WTC11 (cell line): ENCODE results near the gene KCNJ14. TPM values are rescaled to one million over a fixed set of nuclear protein-coding genes. Genes with fewer than 3 reads are reported as not detected.

ENCODE experiments used
- ATAC-seq: fragments of 200-7000 bp; cut with Tn5 transposase; 2 replicates; pipeline ENCODE4 v1.10.0; 2021; ENCODE audit warnings: mild to moderate bottlenecking, moderate library complexity
- CTCF ChIA-PET: fragments of 300-600 bp; sonication (Branson Sonifier 250); formaldehyde crosslinking; loops from one replicate; lab custom pipeline; 2021; ENCODE audit warnings: antibody characterized with exemption; lab: Charles Lee
- POLR2A ChIA-PET: fragments of 350-600 bp; sonication (Branson Sonifier 250); formaldehyde crosslinking; loops from one replicate; lab custom pipeline; 2021; ENCODE audit warnings: antibody characterized with exemption; lab: Charles Lee
- DNase-seq: peaks from one replicate; pipeline ENCODE4 v3.0.0; 2021; ENCODE audit warnings: low spot score
- H3K27ac Mint-ChIP-seq: 2 replicates; pipeline ENCODE4 v1.8.0; 2021; ENCODE audit warnings: mixed read lengths
- H3K27me3 Mint-ChIP-seq: 2 replicates; pipeline ENCODE4 v1.8.0; 2021; ENCODE audit warnings: low read depth, mild to moderate bottlenecking, moderate library complexity, mixed read lengths
- H3K36me3 Mint-ChIP-seq: 2 replicates; pipeline ENCODE4 v1.8.0; 2021; ENCODE audit warnings: mixed read lengths
- H3K4me1 Mint-ChIP-seq: 2 replicates; pipeline ENCODE4 v1.8.0; 2022; ENCODE audit warnings: mixed read lengths
- H3K4me3 Mint-ChIP-seq: 2 replicates; pipeline ENCODE4 v1.8.0; 2021; ENCODE audit warnings: mild to moderate bottlenecking, moderate library complexity, mixed read lengths
- H3K9me3 Mint-ChIP-seq: 2 replicates; pipeline ENCODE4 v1.8.0; 2021; ENCODE audit warnings: mixed read lengths
- FOXK1 ChIP-seq: sonication (generic); formaldehyde crosslinking; IDR thresholded peaks from 2 replicates; pipeline ENCODE4 v1.8.0; 2022; ENCODE audit warnings: mild to moderate bottlenecking, moderate library complexity, missing genetic modification reagents
- NFATC4 ChIP-seq: fragments of 250-450 bp; sonication (Bioruptor Pico); IDR thresholded peaks from 2 replicates; pipeline ENCODE4 v1.9.0; 2021; ENCODE audit warnings: mild to moderate bottlenecking
- OVOL2 ChIP-seq: fragments of 250-450 bp; sonication (Bioruptor Pico); IDR thresholded peaks from 2 replicates; pipeline ENCODE4 v1.9.0; 2021; ENCODE audit warnings: mild to moderate bottlenecking, borderline replicate concordance
- RORB ChIP-seq: fragments of 250-450 bp; sonication (Bioruptor Pico); IDR thresholded peaks from 2 replicates; pipeline ENCODE4 v1.9.0; 2021; ENCODE audit warnings: mild to moderate bottlenecking
- TCF7 ChIP-seq: sonication (generic); formaldehyde crosslinking; IDR thresholded peaks from 2 replicates; pipeline ENCODE4 v1.8.0; 2022; ENCODE audit warnings: mild to moderate bottlenecking, low read depth, missing genetic modification reagents, moderate library complexity
- ZNF121 ChIP-seq: sonication (generic); formaldehyde crosslinking; IDR thresholded peaks from 2 replicates; pipeline ENCODE4 v1.8.0; 2023; ENCODE audit warnings: missing genetic modification reagents
- ZNF263 ChIP-seq: sonication (generic); formaldehyde crosslinking; IDR thresholded peaks from 2 replicates; pipeline ENCODE4 v1.8.1; 2022; ENCODE audit warnings: low read depth, mild to moderate bottlenecking, moderate library complexity, missing genetic modification reagents
- total RNA-seq: library from RNA; stranded (reverse); gene quantifications from 3 replicates; pipeline ENCODE4 v1.2.3, GENCODE V29; 2021
- TF ChIP-seq, protein P1 (sequence below): sonication (generic); formaldehyde crosslinking; IDR thresholded peaks from 2 replicates; pipeline ENCODE4 v1.8.0; 2022; ENCODE audit warnings: mild to moderate bottlenecking, missing genetic modification reagents
- TF ChIP-seq, protein P2 (sequence below): fragments of 250-450 bp; sonication (Bioruptor Pico); IDR thresholded peaks from 2 replicates; pipeline ENCODE4 v1.9.0; 2021; ENCODE audit warnings: mild to moderate bottlenecking, borderline replicate concordance
- TF ChIP-seq, protein P3 (sequence below): sonication (generic); formaldehyde crosslinking; IDR thresholded peaks from 2 replicates; pipeline ENCODE4 v1.8.1; 2023; ENCODE audit warnings: mild to moderate bottlenecking, missing genetic modification reagents, moderate library complexity
- TF ChIP-seq, protein P4 (sequence below): fragments of 250-450 bp; sonication (Bioruptor Pico); IDR thresholded peaks from 2 replicates; pipeline ENCODE4 v1.8.0; 2021; ENCODE audit warnings: mild to moderate bottlenecking
- TF ChIP-seq, protein P5 (sequence below): fragments of 250-450 bp; sonication (Bioruptor Pico); IDR thresholded peaks from 2 replicates; pipeline ENCODE4 v1.9.0; 2021; ENCODE audit warnings: mild to moderate bottlenecking
- TF ChIP-seq, protein P6 (sequence below): sonication (generic); formaldehyde crosslinking; IDR thresholded peaks from 2 replicates; pipeline ENCODE4 v1.8.1; 2023; ENCODE audit warnings: mild to moderate bottlenecking, missing genetic modification reagents

Gene KCNJ14
- total RNA-seq, 1 experiment from 2014 or later, result 1.4 TPM

DNA sequence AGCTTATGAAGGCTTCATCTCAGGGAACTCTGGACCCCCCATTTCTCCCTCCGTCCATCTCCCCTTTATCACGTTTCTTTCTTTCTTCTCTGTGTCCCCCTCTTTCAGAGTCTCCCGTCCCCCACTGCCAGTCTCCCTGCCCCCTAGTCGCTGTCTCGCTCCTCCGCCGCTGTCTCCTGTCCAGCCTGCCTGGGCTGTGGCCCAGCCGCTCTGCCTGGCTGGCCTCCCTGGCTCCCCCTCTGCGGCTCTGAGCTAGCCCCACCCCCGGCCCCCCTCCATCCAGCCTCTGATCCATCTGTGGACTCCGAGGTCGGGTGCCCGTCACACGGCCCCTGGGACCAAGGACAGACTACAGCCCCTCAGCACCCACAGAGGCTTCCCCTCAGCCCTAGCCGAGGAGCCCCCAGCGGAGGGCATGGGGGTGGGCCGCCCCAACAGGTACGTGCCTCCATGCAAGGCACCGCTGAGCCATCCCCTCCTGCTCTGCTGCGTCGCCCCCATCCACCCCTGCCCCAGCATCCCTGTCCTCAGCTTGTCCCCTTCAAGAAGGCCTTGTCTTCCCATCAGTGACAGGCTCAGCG lies 1.1 kb upstream of the KCNJ14 start (continued):
- TF ChIP-seq, protein P1, sequence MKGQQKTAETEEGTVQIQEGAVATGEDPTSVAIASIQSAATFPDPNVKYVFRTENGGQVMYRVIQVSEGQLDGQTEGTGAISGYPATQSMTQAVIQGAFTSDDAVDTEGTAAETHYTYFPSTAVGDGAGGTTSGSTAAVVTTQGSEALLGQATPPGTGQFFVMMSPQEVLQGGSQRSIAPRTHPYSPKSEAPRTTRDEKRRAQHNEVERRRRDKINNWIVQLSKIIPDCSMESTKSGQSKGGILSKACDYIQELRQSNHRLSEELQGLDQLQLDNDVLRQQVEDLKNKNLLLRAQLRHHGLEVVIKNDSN (CRISPR knock-in tag), result no peak

DNA sequence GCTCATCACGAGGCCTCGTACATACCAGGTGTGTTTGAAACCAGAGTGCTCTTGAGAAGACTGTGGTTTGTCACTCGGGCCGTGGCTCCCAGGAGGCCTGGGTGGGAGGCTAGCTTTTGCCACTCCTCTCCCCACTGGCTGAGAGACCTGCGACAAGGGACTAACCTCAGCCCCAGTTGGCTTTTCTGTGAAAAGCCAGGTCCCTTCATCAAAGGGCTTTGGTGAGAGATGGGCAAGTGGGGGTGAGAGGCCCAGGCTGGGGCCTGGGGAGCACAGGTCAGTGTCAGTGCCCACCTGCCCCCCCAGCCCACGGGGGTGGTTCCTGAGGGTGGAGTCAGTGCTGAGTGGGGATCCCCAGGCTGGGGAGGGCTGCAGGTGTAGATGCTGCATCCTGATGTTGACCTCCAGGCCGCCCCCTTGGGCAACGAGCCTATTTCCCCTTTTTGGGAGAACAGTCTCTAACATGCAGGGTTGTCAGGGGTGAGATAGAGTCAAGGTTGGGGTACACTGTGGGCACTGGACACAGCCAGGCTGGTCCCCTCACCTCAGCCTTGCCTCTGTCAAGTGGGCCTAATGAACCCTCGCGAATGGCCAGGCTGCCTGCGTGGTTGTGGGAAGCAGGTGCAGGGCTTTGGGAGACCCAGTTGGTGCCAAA lies 661 bp downstream of the KCNJ14 start:
- Mint-ChIP-seq H3K27ac (no peak overlapping the region), H3K27me3 (no peaks in the 10 kb centered on the region), H3K4me1 (no peaks in the 10 kb centered on the region), H3K36me3 (peaks cover 37% of the 10 kb centered on the region), H3K4me3 (no peak overlapping the region), H3K9me3 (no peaks in the 10 kb centered on the region)
- ChIA-PET CTCF (interaction anchor here (1.0 kb wide), 1 partner anchor 65 kb away, joined by 3 read pairs; the partner anchor contains the start of gene KDELR1), POLR2A (no interaction called here)
- DNase-seq, result no peak
- TF ChIP-seq OVOL2 (CRISPR knock-in tag) (no peak), RORB (CRISPR knock-in tag) (no peak), FOXK1 (CRISPR knock-in tag) (no peak), NFATC4 (CRISPR knock-in tag) (no peak)
- no peak for ATAC-seq

DNA sequence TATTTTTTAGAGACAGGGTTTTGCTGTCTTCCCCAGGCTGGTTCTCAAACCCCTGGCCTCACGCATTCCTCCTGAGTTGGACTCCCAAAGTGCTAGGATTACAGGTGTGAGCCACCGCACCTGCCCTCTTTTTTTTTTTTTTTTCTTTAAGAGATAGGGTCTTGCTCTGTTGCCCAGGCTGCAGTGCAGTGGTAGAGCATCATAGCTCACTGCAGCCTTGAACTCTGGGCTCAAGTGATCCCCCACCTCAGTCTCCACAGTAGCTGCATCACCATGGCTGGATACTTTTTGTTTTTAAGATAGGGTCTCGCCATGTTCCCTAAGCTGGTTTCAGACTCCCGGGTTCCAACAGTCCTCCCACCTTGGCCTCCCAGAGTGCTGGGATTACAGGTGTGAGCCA lies 1.5 kb downstream of the KCNJ14 start:
- Mint-ChIP-seq H3K4me3 (no peak overlapping the region), H3K4me1 (no peaks in the 10 kb centered on the region), H3K27me3 (no peaks in the 10 kb centered on the region), H3K9me3 (no peaks in the 10 kb centered on the region), H3K36me3 (peaks cover 30% of the 10 kb centered on the region), H3K27ac (no peak overlapping the region)
- POLR2A ChIA-PET, result interaction anchor here (0.7 kb wide), 2 partner anchors 11 to 128 kb away, joined by 4 to 5 read pairs; partner anchors contain the start of gene GRWD1
- TF ChIP-seq, protein P2, sequence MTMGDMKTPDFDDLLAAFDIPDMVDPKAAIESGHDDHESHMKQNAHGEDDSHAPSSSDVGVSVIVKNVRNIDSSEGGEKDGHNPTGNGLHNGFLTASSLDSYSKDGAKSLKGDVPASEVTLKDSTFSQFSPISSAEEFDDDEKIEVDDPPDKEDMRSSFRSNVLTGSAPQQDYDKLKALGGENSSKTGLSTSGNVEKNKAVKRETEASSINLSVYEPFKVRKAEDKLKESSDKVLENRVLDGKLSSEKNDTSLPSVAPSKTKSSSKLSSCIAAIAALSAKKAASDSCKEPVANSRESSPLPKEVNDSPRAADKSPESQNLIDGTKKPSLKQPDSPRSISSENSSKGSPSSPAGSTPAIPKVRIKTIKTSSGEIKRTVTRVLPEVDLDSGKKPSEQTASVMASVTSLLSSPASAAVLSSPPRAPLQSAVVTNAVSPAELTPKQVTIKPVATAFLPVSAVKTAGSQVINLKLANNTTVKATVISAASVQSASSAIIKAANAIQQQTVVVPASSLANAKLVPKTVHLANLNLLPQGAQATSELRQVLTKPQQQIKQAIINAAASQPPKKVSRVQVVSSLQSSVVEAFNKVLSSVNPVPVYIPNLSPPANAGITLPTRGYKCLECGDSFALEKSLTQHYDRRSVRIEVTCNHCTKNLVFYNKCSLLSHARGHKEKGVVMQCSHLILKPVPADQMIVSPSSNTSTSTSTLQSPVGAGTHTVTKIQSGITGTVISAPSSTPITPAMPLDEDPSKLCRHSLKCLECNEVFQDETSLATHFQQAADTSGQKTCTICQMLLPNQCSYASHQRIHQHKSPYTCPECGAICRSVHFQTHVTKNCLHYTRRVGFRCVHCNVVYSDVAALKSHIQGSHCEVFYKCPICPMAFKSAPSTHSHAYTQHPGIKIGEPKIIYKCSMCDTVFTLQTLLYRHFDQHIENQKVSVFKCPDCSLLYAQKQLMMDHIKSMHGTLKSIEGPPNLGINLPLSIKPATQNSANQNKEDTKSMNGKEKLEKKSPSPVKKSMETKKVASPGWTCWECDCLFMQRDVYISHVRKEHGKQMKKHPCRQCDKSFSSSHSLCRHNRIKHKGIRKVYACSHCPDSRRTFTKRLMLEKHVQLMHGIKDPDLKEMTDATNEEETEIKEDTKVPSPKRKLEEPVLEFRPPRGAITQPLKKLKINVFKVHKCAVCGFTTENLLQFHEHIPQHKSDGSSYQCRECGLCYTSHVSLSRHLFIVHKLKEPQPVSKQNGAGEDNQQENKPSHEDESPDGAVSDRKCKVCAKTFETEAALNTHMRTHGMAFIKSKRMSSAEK, result no peak
- TF ChIP-seq TCF7 (CRISPR knock-in tag) (no peak), ZNF121 (CRISPR knock-in tag) (peak; percentile 64)
- no peak for ATAC-seq
- DNase-seq, result no peak
- CTCF ChIA-PET, result no interaction called here

DNA sequence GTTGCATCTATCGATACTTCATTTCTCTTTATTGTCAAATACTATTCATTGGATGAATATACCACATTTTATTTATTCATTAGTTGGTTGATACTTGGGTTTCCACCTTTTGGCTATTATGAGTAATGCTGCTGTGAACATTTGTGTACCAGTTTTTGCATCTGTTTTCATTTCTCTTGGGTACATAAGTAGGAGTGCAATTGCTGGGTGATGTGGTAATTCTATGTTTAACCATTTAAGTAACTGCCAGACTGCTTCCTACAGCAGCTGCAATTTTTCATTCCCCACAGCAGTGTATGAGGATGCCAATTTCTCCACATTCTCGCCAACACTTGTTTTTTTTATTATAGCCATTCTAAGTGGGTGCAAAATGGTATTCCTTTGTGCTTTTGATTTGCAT lies 2.6 kb downstream of the KCNJ14 start:
- TF ChIP-seq, protein P3, sequence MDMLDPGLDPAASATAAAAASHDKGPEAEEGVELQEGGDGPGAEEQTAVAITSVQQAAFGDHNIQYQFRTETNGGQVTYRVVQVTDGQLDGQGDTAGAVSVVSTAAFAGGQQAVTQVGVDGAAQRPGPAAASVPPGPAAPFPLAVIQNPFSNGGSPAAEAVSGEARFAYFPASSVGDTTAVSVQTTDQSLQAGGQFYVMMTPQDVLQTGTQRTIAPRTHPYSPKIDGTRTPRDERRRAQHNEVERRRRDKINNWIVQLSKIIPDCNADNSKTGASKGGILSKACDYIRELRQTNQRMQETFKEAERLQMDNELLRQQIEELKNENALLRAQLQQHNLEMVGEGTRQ (CRISPR knock-in tag), result no peak
- TF ChIP-seq, protein P4, sequence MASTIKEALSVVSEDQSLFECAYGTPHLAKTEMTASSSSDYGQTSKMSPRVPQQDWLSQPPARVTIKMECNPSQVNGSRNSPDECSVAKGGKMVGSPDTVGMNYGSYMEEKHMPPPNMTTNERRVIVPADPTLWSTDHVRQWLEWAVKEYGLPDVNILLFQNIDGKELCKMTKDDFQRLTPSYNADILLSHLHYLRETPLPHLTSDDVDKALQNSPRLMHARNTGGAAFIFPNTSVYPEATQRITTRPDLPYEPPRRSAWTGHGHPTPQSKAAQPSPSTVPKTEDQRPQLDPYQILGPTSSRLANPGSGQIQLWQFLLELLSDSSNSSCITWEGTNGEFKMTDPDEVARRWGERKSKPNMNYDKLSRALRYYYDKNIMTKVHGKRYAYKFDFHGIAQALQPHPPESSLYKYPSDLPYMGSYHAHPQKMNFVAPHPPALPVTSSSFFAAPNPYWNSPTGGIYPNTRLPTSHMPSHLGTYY, result no peak
- TF ChIP-seq, protein P5, sequence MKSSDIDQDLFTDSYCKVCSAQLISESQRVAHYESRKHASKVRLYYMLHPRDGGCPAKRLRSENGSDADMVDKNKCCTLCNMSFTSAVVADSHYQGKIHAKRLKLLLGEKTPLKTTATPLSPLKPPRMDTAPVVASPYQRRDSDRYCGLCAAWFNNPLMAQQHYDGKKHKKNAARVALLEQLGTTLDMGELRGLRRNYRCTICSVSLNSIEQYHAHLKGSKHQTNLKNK, result no peak
- no peak for TF ChIP-seq ZNF263 (CRISPR knock-in tag)
- TF ChIP-seq, protein P6, sequence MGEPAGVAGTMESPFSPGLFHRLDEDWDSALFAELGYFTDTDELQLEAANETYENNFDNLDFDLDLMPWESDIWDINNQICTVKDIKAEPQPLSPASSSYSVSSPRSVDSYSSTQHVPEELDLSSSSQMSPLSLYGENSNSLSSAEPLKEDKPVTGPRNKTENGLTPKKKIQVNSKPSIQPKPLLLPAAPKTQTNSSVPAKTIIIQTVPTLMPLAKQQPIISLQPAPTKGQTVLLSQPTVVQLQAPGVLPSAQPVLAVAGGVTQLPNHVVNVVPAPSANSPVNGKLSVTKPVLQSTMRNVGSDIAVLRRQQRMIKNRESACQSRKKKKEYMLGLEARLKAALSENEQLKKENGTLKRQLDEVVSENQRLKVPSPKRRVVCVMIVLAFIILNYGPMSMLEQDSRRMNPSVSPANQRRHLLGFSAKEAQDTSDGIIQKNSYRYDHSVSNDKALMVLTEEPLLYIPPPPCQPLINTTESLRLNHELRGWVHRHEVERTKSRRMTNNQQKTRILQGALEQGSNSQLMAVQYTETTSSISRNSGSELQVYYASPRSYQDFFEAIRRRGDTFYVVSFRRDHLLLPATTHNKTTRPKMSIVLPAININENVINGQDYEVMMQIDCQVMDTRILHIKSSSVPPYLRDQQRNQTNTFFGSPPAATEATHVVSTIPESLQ (CRISPR knock-in tag), result no peak
- no peak overlapping the region for H3K4me3 Mint-ChIP-seq
- 0 out of 2 replicates have a peak, but pooled peaks cover 2% of the 10 kb centered on the region for H3K4me1 Mint-ChIP-seq
- H3K36me3 Mint-ChIP-seq, result peaks cover 30% of the 10 kb centered on the region
- ChIA-PET CTCF (interaction anchor here (1.1 kb wide), 1 partner anchor 131 kb away, joined by 3 read pairs; no protein-coding TSS in a partner anchor), POLR2A (interaction anchor here (0.8 kb wide), 1 partner anchor 165 kb away, joined by 7 read pairs; no protein-coding TSS in a partner anchor)
- H3K27me3 Mint-ChIP-seq, result no peaks in the 10 kb centered on the region
- peaks cover 3% of the 10 kb centered on the region for H3K9me3 Mint-ChIP-seq
- H3K27ac Mint-ChIP-seq, result no peak overlapping the region
- ATAC-seq (no peak), DNase-seq (no peak)
